ENCODE measurements around the gene RUVBL1. TPM values are rescaled to one million over a fixed set of nuclear protein-coding genes. Genes with fewer than 3 reads are reported as not detected.

Gene RUVBL1
- total and polyA plus RNA-seq, 4 donors, result 13.3 to 23.1 (median 13.9) TPM

GRCh38 chr3:128173200-128173599 lies 49.6 kb upstream of the RUVBL1 start:
- H3K4me1 ChIP-seq (ENCODE audit: control insufficient read depth in 4 of 4, insufficient read depth in 4 of 4, low read length in 3 of 4), result peaks cover 2 to 26% (median 20%) of the 10 kb centered on the region in 4 donors
- 95% methylated on average over 8 of the region's 8 CpGs for WGBS
- H3K9me3 ChIP-seq (ENCODE audit: control insufficient read depth in 4 of 4, low read length in 3 of 4), result no peaks in the 10 kb centered on the region
- H3K9ac ChIP-seq (ENCODE audit: low read depth in 1 of 2, low read length in 2 of 2), result no peak overlapping the region
- DNase-seq (ENCODE audit: low spot score), result no peak
- H3K36me3 ChIP-seq (ENCODE audit: control insufficient read depth in 4 of 4, insufficient read depth in 3 of 4, low read depth in 1 of 4, low read length in 3 of 4), result no peaks in the 10 kb centered on the region
- no peak overlapping the region for H3K4me3 ChIP-seq (ENCODE audit: low read depth in 1 of 3, low read length in 3 of 3)
- TF ChIP-seq EGR1 (IDR thresholded peaks at IDR 0.05; ENCODE audit: low read depth in 2 of 2), result no peak
- TF ChIP-seq, protein P1, sequence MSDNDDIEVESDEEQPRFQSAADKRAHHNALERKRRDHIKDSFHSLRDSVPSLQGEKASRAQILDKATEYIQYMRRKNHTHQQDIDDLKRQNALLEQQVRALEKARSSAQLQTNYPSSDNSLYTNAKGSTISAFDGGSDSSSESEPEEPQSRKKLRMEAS (IDR thresholded peaks at IDR 0.05), result no peak
- H3K27me3 ChIP-seq (ENCODE audit: control insufficient read depth in 4 of 4, insufficient read depth in 4 of 4, low read length in 3 of 4), result no peaks in the 10 kb centered on the region
- no peak overlapping the region for H3K27ac ChIP-seq (ENCODE audit: low read depth in 1 of 2, low read length in 2 of 2)

DNA sequence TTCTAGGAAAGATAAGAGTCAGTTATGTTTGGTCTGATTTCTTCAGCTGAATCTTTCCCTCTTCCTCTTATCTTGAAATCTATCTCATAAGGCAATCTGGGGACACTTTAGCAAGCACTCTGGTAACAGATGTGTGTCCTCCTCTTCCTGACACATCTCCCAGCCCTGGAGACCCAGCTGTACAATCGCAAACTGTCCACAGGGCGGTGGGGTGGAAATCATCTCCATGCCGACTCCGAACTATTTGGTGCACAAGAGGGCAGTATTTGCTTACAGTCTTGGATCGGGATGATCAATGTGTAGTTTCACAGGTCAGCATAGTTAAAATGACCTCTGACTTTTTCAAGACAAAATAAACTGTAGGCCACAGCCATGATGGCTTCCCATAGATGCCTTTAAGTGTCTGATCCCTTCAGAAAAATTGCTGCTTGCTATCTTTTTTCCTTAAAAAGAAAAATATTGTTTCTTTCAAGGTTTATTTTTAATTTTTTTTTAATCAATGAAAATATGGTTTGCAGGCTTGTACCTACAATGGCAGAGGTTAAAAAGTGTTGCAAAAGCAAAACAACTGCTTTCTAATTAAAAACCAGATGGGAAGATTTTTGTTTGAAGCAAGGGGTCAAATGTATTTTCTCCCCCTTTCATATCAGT lies 47.4 kb upstream of the RUVBL1 start:
- 13% methylated on average over 5 of the region's 5 CpGs for WGBS
- Histone ChIP-seq H3K4me3 (ENCODE audit: low read depth in 1 of 3, low read length in 3 of 3) (no peak overlapping the region), H3K27me3 (ENCODE audit: control insufficient read depth in 4 of 4, insufficient read depth in 4 of 4, low read length in 3 of 4) (no peaks in the 10 kb centered on the region), H3K4me1 (ENCODE audit: control insufficient read depth in 4 of 4, insufficient read depth in 4 of 4, low read length in 3 of 4) (peaks cover 7 to 45% (median 36%) of the 10 kb centered on the region in 4 donors), H3K9ac (ENCODE audit: low read depth in 1 of 2, low read length in 2 of 2) (no peak overlapping the region), H3K9me3 (ENCODE audit: control insufficient read depth in 4 of 4, low read length in 3 of 4) (no peaks in the 10 kb centered on the region), H3K36me3 (ENCODE audit: control insufficient read depth in 4 of 4, insufficient read depth in 3 of 4, low read depth in 1 of 4, low read length in 3 of 4) (no peaks in the 10 kb centered on the region), H3K27ac (ENCODE audit: low read depth in 1 of 2, low read length in 2 of 2) (no peak overlapping the region)
- peak; percentile 49 for DNase-seq (ENCODE audit: low spot score)
- peak; percentile 67 to 83 for TF ChIP-seq RXRA (IDR thresholded peaks at IDR 0.05)
- TF ChIP-seq ATF3 (IDR thresholded peaks at IDR 0.05), result no peak
- TF ChIP-seq, protein P2, sequence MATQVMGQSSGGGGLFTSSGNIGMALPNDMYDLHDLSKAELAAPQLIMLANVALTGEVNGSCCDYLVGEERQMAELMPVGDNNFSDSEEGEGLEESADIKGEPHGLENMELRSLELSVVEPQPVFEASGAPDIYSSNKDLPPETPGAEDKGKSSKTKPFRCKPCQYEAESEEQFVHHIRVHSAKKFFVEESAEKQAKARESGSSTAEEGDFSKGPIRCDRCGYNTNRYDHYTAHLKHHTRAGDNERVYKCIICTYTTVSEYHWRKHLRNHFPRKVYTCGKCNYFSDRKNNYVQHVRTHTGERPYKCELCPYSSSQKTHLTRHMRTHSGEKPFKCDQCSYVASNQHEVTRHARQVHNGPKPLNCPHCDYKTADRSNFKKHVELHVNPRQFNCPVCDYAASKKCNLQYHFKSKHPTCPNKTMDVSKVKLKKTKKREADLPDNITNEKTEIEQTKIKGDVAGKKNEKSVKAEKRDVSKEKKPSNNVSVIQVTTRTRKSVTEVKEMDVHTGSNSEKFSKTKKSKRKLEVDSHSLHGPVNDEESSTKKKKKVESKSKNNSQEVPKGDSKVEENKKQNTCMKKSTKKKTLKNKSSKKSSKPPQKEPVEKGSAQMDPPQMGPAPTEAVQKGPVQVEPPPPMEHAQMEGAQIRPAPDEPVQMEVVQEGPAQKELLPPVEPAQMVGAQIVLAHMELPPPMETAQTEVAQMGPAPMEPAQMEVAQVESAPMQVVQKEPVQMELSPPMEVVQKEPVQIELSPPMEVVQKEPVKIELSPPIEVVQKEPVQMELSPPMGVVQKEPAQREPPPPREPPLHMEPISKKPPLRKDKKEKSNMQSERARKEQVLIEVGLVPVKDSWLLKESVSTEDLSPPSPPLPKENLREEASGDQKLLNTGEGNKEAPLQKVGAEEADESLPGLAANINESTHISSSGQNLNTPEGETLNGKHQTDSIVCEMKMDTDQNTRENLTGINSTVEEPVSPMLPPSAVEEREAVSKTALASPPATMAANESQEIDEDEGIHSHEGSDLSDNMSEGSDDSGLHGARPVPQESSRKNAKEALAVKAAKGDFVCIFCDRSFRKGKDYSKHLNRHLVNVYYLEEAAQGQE (IDR thresholded peaks at IDR 0.05), result no peak
- peak; percentile 30 for TF ChIP-seq HNF4G (IDR thresholded peaks at IDR 0.05)
- no peak for TF ChIP-seq JUND (IDR thresholded peaks at IDR 0.05)
- TF ChIP-seq CTCF (IDR thresholded peaks at IDR 0.05; ENCODE audit: low read depth, low read length, missing input control), result peak; percentile 94
- TF ChIP-seq, protein P1 (IDR thresholded peaks at IDR 0.05), result no peak
- TF ChIP-seq EGR1 (IDR thresholded peaks at IDR 0.05; ENCODE audit: low read depth in 2 of 2), result no peak
- TF ChIP-seq SP1 (IDR thresholded peaks at IDR 0.05), result peak; percentile 27
- TF ChIP-seq GABPA (IDR thresholded peaks at IDR 0.05 in 1 of 2, conservative IDR thresholded peaks at IDR 0.05 in 1 of 2), result no peak
- peak; percentile 92 for TF ChIP-seq NR2F2 (IDR thresholded peaks at IDR 0.05)
- TF ChIP-seq HNF4A (conservative IDR thresholded peaks at IDR 0.05), result peak; percentile 54 to 77
- no peak for TF ChIP-seq FOXA1 (IDR thresholded peaks at IDR 0.05)
- TF ChIP-seq, protein P3, sequence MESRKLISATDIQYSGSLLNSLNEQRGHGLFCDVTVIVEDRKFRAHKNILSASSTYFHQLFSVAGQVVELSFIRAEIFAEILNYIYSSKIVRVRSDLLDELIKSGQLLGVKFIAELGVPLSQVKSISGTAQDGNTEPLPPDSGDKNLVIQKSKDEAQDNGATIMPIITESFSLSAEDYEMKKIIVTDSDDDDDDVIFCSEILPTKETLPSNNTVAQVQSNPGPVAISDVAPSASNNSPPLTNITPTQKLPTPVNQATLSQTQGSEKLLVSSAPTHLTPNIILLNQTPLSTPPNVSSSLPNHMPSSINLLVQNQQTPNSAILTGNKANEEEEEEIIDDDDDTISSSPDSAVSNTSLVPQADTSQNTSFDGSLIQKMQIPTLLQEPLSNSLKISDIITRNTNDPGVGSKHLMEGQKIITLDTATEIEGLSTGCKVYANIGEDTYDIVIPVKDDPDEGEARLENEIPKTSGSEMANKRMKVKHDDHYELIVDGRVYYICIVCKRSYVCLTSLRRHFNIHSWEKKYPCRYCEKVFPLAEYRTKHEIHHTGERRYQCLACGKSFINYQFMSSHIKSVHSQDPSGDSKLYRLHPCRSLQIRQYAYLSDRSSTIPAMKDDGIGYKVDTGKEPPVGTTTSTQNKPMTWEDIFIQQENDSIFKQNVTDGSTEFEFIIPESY (IDR thresholded peaks at IDR 0.05), result no peak
- peak; percentile 37 for TF ChIP-seq YY1 (IDR thresholded peaks at IDR 0.05)
- TF ChIP-seq FOXA2 (IDR thresholded peaks at IDR 0.05), result no peak
- TF ChIP-seq RAD21 (IDR thresholded peaks at IDR 0.05), result peak; percentile 97 to 98
- TF ChIP-seq TAF1 (conservative IDR thresholded peaks at IDR 0.05), result no peak

Data from liver (tissue), 9 donors.